Right atrium auricular region (tissue), 2 donors: ENCODE measurements around the gene DCTD. TPM values are rescaled to one million over a fixed set of nuclear protein-coding genes. Genes with fewer than 3 reads are reported as not detected.

Experiments used
- DNase-seq: peaks from one replicate; pipeline ENCODE4 v3.0.0-alpha.2; 2019; ENCODE audit warnings: low spot score
- H3K27ac ChIP-seq, 2 donors: fragments of 200-600 bp; sonication (generic); 1 replicate in 1 of 2; 2 replicates in 1 of 2; pipeline ENCODE4 v1.5.1; 2016 to 2019
- H3K27me3 ChIP-seq, 2 donors: fragments of 200-600 bp; sonication (generic); one replicate each; pipeline versions ENCODE4 v1.5.1 to v1.6.0; 2017 to 2019
- H3K36me3 ChIP-seq: fragments of 200-600 bp; sonication (generic); one replicate; pipeline ENCODE4 v1.5.1; 2016
- H3K4me1 ChIP-seq, 2 donors: fragments of 200-600 bp; sonication (generic); one replicate each; pipeline versions ENCODE4 v1.5.1 to v1.6.0; 2017 to 2019
- H3K4me3 ChIP-seq, 2 donors: fragments of 200-600 bp; sonication (generic); 1 replicate in 1 of 2; 2 replicates in 1 of 2; pipeline ENCODE4 v1.5.1; 2017 to 2019; ENCODE audit warnings: mild to moderate bottlenecking in 1 of 2, moderate library complexity in 1 of 2
- H3K9me3 ChIP-seq, 2 donors: fragments of 200-600 bp; sonication (generic); one replicate each; pipeline ENCODE4 v1.5.1; 2019
- total RNA-seq, 2 donors: library from RNA; depleted of rRNA; stranded (reverse); fragments of >200 nt; gene quantifications; one replicate each; pipeline ENCODE4 v1.1.0, GENCODE V29; 2016
- TF ChIP-seq, protein P1 (sequence below), 2 donors: fragments of 200-600 bp; sonication (generic); IDR thresholded peaks; one replicate each; pipeline ENCODE4 v1.5.1; 2019; ENCODE audit warnings: antibody characterized with exemption in 2 of 2

Gene DCTD
- total RNA-seq, 2 donors from 2014 or later, result 25.8 to 37.5 TPM

DNA sequence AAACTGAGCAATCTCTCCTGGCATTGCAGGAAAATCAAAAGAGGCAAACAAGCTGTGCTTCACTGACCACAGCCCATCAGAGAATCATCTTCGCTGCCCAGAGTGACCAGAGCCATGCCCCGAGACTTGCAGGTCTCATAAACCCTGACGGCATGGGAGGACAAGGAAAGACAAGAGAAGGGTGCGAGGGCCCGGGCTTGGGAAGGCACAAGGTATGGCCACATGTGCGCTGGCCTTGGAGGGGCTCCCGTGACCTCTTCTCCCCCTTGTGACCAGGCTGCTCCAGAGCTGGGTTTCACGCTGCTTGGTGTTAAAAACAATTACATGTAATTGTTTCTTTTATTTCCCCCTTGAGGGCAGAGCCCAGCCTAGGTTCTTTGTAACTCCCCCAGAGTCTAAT lies 20.8 kb downstream of the DCTD start:
- no peaks in the 10 kb centered on the region for H3K9me3 ChIP-seq
- H3K4me3 ChIP-seq, result no peak overlapping the region
- TF ChIP-seq, protein P1, sequence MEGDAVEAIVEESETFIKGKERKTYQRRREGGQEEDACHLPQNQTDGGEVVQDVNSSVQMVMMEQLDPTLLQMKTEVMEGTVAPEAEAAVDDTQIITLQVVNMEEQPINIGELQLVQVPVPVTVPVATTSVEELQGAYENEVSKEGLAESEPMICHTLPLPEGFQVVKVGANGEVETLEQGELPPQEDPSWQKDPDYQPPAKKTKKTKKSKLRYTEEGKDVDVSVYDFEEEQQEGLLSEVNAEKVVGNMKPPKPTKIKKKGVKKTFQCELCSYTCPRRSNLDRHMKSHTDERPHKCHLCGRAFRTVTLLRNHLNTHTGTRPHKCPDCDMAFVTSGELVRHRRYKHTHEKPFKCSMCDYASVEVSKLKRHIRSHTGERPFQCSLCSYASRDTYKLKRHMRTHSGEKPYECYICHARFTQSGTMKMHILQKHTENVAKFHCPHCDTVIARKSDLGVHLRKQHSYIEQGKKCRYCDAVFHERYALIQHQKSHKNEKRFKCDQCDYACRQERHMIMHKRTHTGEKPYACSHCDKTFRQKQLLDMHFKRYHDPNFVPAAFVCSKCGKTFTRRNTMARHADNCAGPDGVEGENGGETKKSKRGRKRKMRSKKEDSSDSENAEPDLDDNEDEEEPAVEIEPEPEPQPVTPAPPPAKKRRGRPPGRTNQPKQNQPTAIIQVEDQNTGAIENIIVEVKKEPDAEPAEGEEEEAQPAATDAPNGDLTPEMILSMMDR (IDR thresholded peaks at IDR 0.05), result no peak

DNA sequence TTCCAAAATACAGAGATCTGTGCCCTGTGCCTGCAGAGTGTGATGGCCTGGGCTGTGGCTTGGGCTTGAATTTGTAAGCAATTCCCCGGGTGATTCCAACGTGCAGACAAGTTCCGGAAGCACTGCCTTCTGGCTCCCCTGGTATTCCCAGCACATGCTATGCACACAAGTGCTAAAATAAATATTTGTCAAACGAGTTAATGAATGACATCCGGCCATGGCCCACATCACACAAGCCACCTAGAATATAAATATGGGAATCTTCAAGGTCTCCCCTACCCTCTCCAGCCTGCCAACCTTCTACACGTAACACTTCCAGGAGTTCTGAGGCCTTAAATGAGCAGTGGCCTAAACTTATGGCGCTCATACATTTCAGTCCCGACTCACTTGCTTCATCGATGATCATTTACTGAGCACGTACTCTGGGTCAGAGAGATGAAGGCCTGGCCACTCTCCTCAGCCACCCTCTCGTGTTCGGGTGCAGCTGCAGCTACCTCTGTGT lies 21.3 kb downstream of the DCTD start:
- Histone ChIP-seq H3K9me3 (no peaks in the 10 kb centered on the region), H3K36me3 (peaks cover 19% of the 10 kb centered on the region), H3K4me1 (no peaks in the 10 kb centered on the region), H3K27me3 (no peaks in the 10 kb centered on the region), H3K4me3 (no peak overlapping the region), H3K27ac (no peak overlapping the region)
- no peak for DNase-seq
- TF ChIP-seq, protein P1 (IDR thresholded peaks at IDR 0.05), result no peak

More for the DNA sequence above, 20.8 kb downstream of the DCTD start:
- H3K27me3 ChIP-seq, result no peaks in the 10 kb centered on the region
- H3K27ac ChIP-seq, result no peak overlapping the region
- no peaks in the 10 kb centered on the region for H3K4me1 ChIP-seq
- H3K36me3 ChIP-seq, result peaks cover 14% of the 10 kb centered on the region
- DNase-seq, result no peak

DNA sequence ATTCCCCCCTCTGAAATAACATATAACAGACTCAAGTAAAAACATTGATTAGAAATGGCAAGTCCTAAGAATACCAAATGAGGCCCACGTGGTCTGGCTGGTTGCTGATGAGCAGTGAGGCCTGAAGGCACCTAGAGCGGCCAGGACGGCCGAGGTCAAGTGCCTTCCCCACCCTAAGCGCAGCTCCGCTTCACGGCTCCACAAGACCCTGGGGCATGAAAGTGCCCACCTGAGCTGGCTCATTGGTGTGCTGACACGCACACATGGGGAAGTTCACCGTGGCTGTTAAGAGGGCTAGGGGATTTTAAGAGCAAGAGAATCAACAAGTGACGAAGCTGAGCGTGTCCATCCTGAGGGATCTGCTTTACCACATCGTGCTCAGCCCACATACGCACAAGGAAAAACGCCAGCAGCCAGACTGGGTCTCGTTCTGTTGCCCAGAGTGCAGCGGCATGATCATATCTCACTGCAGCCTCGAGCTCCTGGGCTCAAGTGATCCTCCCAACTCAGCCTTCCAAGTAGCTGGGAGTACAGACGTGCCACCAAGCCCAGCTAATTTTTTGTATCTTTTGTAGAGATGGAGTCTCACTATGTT lies 22.4 kb downstream of the DCTD start:
- Histone ChIP-seq H3K9me3 (no peaks in the 10 kb centered on the region), H3K4me1 (no peaks in the 10 kb centered on the region), H3K27ac (no peak overlapping the region), H3K4me3 (no peak overlapping the region), H3K36me3 (peaks cover 27% of the 10 kb centered on the region), H3K27me3 (no peaks in the 10 kb centered on the region)
- TF ChIP-seq, protein P1 (IDR thresholded peaks at IDR 0.05), result no peak
- peak; percentile 49 for DNase-seq

DNA sequence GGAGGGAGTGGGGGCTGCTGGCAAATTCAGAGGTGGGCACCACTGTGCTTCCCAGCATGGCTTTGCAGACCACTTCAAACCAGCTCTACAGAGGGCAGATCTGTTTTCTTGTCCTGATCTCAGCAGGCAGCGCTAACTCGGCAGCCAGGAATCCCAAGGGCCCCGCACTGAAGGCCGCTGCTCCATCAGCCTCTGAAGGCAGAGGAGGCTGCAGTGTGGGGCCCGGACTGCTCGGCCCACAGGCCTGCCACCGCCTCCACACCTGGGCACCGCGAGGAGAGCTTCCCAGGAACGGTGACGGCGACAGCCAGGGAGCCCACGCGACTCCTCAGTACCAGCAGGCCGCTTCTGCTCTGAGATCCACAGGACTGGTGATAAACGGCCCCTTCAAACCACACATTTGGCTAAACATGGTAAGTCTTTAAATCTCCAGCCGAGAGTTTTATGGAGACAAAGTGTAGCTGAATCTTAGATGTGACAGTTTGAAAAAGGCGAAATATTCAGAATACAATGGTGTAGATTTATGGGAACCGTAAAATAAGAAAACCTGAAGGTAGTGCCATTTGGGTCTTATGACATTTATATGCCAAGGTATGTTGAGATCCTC lies 23.6 kb downstream of the DCTD start:
- no peak for DNase-seq
- peaks cover 27% of the 10 kb centered on the region for H3K36me3 ChIP-seq
- TF ChIP-seq, protein P1 (IDR thresholded peaks at IDR 0.05), result no peak

DNA sequence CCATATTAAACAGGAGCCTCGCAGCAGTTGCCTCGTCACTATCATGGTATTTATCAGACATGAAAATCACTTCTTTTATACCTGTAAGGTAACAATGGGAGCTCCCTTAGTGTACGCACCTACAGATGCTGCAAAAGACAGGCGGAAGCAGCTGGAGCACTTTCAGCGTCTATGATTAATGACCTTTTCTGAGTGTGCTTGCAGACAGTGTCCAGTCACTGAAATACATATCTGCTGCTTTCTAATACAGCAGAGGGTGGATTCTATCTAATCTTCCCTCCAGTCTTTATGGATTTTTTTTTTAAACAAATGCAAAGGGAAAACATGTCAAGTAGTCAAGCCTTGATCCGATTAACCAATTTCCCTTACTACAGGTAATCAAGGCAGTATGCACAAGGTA lies 24.1 kb downstream of the DCTD start:
- H3K27ac ChIP-seq, result no peak overlapping the region
- DNase-seq, result no peak
- no peak overlapping the region for H3K4me3 ChIP-seq
- no peaks in the 10 kb centered on the region for H3K9me3 ChIP-seq
- no peaks in the 10 kb centered on the region for H3K27me3 ChIP-seq
- H3K4me1 ChIP-seq, result no peaks in the 10 kb centered on the region
- H3K36me3 ChIP-seq, result peaks cover 27% of the 10 kb centered on the region
- TF ChIP-seq, protein P1 (IDR thresholded peaks at IDR 0.05), result no peak

More for the DNA sequence above, 23.6 kb downstream of the DCTD start:
- Histone ChIP-seq H3K27ac (no peak overlapping the region), H3K4me1 (no peaks in the 10 kb centered on the region), H3K27me3 (no peaks in the 10 kb centered on the region), H3K9me3 (no peaks in the 10 kb centered on the region), H3K4me3 (no peak overlapping the region)
